ENCODE results near the gene MBNL2.

MBNL2 gene

GRCh38 chr13:97239943-97240787 lies 18.0 kb downstream of the MBNL2 start:
- Histone ChIP-seq H3K27me3 (replicated peaks; ENCODE audit: insufficient read depth, low read length) (no peaks in the 10 kb centered on the region), H2AFZ (ENCODE audit: low read length) (no peak overlapping the region), H4K20me1 (ENCODE audit: insufficient read depth, low read length) (peaks cover 4% of the 10 kb centered on the region; the same call in 1 of the 2 replicates), H3K4me3 (ENCODE audit: low read length) (no peak overlapping the region), H3K27ac (ENCODE audit: low read length) (no peak overlapping the region), H3K36me3 (replicated peaks; ENCODE audit: insufficient read depth, low read length) (no peaks in the 10 kb centered on the region), H3K4me2 (ENCODE audit: low read depth, low read length) (no peak overlapping the region), H3F3A (ENCODE audit: insufficient read depth, low read length) (no peaks in the 10 kb centered on the region), H3K79me2 (ENCODE audit: low read length) (peaks cover 97% of the 10 kb centered on the region), H3K9ac (ENCODE audit: low read length) (no peak overlapping the region), H3K4me1 (ENCODE audit: low read length) (no peaks in the 10 kb centered on the region), H3K9me2 (replicated peaks; ENCODE audit: insufficient read depth, low read length) (no peaks in the 10 kb centered on the region), H3K9me3 (replicated peaks; ENCODE audit: insufficient read depth, low read length) (no peaks in the 10 kb centered on the region)
- DNase-seq: no peak
- TF ChIP-seq, protein P1, sequence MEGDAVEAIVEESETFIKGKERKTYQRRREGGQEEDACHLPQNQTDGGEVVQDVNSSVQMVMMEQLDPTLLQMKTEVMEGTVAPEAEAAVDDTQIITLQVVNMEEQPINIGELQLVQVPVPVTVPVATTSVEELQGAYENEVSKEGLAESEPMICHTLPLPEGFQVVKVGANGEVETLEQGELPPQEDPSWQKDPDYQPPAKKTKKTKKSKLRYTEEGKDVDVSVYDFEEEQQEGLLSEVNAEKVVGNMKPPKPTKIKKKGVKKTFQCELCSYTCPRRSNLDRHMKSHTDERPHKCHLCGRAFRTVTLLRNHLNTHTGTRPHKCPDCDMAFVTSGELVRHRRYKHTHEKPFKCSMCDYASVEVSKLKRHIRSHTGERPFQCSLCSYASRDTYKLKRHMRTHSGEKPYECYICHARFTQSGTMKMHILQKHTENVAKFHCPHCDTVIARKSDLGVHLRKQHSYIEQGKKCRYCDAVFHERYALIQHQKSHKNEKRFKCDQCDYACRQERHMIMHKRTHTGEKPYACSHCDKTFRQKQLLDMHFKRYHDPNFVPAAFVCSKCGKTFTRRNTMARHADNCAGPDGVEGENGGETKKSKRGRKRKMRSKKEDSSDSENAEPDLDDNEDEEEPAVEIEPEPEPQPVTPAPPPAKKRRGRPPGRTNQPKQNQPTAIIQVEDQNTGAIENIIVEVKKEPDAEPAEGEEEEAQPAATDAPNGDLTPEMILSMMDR (IDR thresholded peaks at IDR 0.05; ENCODE audit: low read length): no peak
- TF ChIP-seq EZH2phosphoT487 (IDR thresholded peaks at IDR 0.05; ENCODE audit: low read length) (no peak), EZH2 (optimal IDR thresholded peaks at IDR 0.05; ENCODE audit: low read depth, low read length) (no peak)

- H3K9me3 ChIP-seq (replicated peaks; ENCODE audit: insufficient read depth, low read length): no peaks in the 10 kb centered on the region
- no peak overlapping the region for H3K4me2 ChIP-seq (ENCODE audit: low read depth, low read length)
- H3F3A ChIP-seq (ENCODE audit: insufficient read depth, low read length): no peaks in the 10 kb centered on the region
- no peak for TF ChIP-seq EZH2 (optimal IDR thresholded peaks at IDR 0.05; ENCODE audit: low read depth, low read length)
- TF ChIP-seq EZH2phosphoT487 (IDR thresholded peaks at IDR 0.05; ENCODE audit: low read length): no peak
- TF ChIP-seq, protein P1 (IDR thresholded peaks at IDR 0.05; ENCODE audit: low read length): no peak
- no peaks in the 10 kb centered on the region for H3K36me3 ChIP-seq (replicated peaks; ENCODE audit: insufficient read depth, low read length)
- no peak overlapping the region for H3K4me3 ChIP-seq (ENCODE audit: low read length)
- H4K20me1 ChIP-seq (ENCODE audit: insufficient read depth, low read length): peaks cover 4% of the 10 kb centered on the region; the same call in 1 of the 2 replicates
- no peaks in the 10 kb centered on the region for H3K9me2 ChIP-seq (replicated peaks; ENCODE audit: insufficient read depth, low read length)
- no peaks in the 10 kb centered on the region for H3K27me3 ChIP-seq (replicated peaks; ENCODE audit: insufficient read depth, low read length)
- H2AFZ ChIP-seq (ENCODE audit: low read length): no peak overlapping the region
- H3K79me2 ChIP-seq (ENCODE audit: low read length): peaks cover 97% of the 10 kb centered on the region
- DNase-seq: no peak
- no peak overlapping the region for H3K9ac ChIP-seq (ENCODE audit: low read length)
- no peak overlapping the region for H3K27ac ChIP-seq (ENCODE audit: low read length)
- H3K4me1 ChIP-seq (ENCODE audit: low read length): no peaks in the 10 kb centered on the region
Measured at GRCh38 chr13:97240788-97241734, 18.9 kb downstream of the MBNL2 start.

- Histone ChIP-seq H3K79me2 (ENCODE audit: low read length) (peaks cover 97% of the 10 kb centered on the region), H3K27ac (ENCODE audit: low read length) (no peak overlapping the region), H3K36me3 (replicated peaks; ENCODE audit: insufficient read depth, low read length) (no peaks in the 10 kb centered on the region), H3K9me2 (replicated peaks; ENCODE audit: insufficient read depth, low read length) (no peaks in the 10 kb centered on the region), H3F3A (ENCODE audit: insufficient read depth, low read length) (no peaks in the 10 kb centered on the region), H3K9me3 (replicated peaks; ENCODE audit: insufficient read depth, low read length) (no peaks in the 10 kb centered on the region), H3K9ac (ENCODE audit: low read length) (no peak overlapping the region), H3K4me2 (ENCODE audit: low read depth, low read length) (no peak overlapping the region), H3K4me3 (ENCODE audit: low read length) (no peak overlapping the region), H3K27me3 (replicated peaks; ENCODE audit: insufficient read depth, low read length) (no peaks in the 10 kb centered on the region), H4K20me1 (ENCODE audit: insufficient read depth, low read length) (peaks cover 4% of the 10 kb centered on the region; the same call in 1 of the 2 replicates), H2AFZ (ENCODE audit: low read length) (no peak overlapping the region), H3K4me1 (ENCODE audit: low read length) (no peaks in the 10 kb centered on the region)
- TF ChIP-seq EZH2 (optimal IDR thresholded peaks at IDR 0.05; ENCODE audit: low read depth, low read length) (no peak), EZH2phosphoT487 (IDR thresholded peaks at IDR 0.05; ENCODE audit: low read length) (no peak)
- TF ChIP-seq, protein P1 (IDR thresholded peaks at IDR 0.05; ENCODE audit: low read length): no peak
- DNase-seq: no peak
Measured at GRCh38 chr13:97241761-97242160, 19.6 kb downstream of the MBNL2 start.

Data from MM.1S (cell line).